Cortex of kidney (tissue), 1 donor: Measurements from ENCODE around the gene PRCC.

Source experiments
- DNase-seq: peaks from one replicate; lab custom pipeline; 2025; lab: John Stamatoyannopoulos, UW

The PRCC gene

DNA sequence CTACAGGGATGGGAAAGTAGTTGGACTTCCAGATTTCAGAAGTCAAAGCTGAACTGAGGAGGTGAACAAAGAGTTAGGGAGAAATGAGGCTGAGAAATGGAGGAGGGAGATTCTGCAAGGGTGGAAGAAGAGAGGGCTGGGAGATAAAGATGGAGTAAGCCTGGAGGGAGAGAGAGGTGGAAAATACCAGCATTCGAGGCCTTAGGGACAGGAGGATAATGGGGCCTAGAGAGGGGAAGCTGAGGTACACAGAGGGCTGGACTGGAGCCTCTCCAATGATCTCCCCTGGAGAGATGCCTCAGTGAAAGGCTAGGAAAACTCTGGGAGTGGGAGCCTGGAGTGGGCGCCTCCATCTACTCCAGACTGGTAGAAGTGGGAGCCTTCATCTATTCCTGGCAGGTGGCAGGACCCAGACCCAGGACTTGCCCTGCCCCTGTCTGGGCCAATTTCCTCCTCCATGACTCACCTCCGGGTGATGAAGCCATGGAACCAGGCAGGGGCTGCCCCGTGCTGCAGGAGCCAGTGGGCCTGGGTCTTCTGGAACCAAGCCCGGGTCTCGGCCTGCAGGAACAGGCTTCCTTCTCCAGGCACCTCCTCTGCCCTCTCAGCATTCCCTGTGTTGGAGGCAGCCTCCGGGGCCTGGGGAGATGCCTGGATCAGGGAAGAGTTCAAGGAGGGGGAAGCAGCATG, 47.4 kb downstream of the PRCC start:
- no peak for DNase-seq

DNA sequence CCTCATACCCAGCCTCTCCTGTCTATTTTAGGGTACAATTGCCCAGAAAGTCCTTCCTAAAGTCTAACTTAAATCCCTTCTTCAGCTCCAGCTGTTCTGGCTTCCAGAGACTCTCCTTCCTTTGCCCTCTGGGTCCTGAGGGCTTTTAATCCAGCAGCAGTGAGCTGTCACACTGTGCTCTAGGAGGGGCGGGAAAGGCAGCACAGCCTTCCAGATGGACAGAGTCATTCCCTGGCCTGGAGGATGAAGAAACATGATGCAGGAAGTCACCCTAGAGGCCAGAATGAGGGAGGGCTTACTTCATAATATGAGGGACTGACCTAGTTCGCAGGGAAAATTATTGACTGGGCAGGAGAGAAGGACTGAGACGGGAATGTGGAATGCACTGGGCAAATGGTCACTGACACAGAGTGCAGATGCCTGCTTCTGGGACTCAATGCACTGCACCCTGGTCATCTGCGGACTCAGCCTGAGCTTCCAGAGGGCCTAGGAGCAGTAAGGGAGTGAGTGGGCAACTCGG, 48.0 kb downstream of the PRCC start:
- DNase-seq: no peak

DNA sequence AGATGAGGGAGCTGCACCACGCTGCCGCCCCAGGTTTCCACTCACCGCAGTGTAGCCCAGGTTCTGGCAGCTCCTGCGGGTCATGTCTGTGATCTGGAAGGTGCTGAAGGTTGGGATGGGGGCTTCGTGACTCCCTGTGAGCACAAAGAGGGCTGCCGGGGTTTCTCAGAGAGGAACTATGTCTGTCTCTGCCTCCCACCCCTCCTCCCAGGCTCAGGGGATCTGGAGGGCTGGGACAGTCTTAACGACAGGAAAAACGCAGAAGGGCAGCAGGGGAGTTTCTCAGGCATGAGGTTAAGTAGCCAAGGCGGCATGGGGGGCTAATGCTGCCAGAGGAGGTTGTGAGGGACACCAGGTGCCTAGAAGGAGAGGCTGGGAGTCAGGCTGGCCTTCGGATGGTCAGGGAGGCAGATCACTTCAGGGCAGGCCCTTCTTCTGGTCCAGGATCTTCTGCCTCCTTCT, 48.7 kb downstream of the PRCC start:
- no peak for DNase-seq

DNA sequence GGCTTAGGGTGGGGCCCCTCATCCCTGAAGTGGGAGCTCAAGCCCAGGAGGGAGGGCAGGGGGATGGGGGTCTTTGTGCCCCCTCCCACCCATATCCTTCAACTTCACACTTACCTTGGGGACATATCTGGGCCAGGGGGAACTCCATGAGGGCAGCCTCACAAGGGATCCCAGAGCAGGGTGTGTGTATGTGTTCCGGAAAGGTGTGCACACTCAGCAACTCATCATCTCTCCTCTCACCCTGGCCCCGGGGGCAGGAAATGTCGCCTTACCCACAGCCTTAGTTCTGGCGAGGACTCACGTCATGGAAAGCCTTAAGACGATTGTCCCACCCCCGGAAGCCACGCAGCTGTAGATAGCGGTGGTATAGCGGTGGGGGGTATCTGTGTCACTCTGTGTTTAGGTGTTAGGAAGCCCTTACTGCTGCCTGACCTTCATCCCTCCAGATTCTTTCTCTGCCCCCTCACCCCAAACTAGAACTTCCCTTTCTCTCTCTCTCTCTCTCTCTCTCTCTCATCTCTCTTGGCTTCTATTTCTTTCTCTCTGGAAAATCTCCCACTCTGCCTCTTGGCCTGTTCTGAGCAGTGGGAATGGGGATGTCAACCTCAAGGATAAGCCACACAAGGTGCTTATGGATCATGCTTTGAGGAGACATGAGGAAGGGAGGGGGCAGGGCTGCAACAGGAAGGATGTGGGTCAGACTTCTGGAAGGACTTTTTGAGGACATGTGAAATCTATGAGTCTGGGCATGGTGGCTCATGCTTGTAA, 49.4 kb downstream of the PRCC start, which contains the start of gene SH2D2A:
Gene SH2D2A (minus strand): TSS at position 288 of the 768 bp plus-strand sequence. CDS start 140 bp downstream, at position 148.
- DNase-seq: no peak

DNA sequence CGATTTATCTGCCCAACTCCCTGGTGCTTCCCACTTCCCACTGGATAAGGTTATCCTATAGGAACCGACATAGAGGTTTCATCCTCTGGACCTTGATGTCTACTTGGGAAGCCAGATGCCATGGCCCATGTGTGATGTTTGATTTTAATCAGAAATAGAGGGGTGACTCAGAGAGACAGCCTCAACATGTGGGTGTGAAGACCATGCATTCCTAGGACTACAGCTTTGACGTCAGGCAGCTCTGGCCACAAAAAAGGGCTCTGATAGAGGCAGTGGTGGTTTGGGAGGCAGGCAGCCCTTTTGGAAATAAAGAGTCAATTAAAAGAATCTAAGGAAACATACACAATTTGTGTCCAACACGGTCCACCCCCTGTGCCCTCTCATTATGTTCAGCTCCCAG, 54.5 kb downstream of the PRCC start:
- DNase-seq: no peak

DNA sequence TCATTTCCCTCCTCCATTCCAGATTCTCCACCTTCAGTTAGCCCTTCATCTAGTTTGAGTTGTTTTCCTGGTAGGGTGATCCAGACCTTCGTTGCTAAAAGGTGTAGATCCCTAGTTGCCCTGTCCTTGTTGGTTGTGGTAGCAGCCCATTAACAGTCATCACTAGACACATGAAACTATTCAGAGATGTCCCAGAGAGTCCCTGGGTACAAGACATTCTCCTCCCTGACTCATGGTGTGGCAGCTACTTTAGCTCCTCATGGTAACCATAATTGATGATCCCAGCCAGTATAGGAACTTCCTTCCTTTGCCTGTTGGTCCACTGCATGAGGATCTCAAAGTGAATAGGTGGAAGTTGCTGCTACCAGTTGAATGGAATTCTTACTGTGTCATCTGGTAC, 55.3 kb downstream of the PRCC start:
- no peak for DNase-seq

DNA sequence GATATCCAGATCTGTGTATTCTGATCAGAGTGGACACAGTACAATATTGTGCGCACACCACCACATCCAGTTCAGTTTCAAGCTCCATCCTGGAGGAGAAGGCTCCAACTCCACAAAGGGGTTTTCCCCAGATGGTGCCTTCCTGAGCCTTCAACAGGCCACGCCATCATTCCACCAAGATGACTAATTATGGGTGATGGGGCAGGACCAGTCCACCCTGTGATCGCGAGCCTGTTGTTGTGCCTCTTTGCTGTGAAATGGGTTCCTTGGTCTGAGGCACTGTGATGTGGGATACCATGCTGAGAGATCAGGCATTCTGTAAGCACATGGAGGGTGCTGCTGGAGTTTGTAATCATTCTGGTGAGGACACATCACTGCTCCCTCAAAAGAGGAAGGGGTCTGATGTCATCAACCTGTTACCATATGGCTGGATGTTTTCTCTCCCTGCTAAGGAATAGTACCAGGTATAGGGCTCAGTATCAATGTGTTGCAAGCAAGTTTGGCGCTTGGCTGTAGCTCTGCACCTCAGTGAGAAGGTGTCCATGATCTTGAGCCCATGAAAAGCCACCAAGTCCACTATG, 56.0 kb downstream of the PRCC start:
- no peak for DNase-seq

DNA sequence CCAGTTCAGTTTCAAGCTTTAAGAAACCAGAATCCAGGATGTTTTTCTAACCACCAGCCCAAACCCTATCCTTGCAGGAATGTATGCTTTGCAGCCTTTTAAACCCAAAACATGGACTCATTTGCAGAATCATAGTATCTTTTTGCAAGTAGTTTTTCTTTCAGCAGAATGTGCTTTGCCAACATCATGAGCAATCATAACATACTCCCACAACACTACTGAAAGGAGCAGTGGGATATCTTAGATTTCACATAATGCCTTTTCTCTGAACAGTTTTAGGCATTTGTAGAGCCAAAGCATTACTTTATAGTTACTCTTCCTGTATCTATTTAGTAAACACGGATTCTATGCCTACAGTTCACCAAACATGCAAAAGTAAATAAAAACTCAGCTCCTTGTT, 59.3 kb downstream of the PRCC start:
- no peak for DNase-seq

DNA sequence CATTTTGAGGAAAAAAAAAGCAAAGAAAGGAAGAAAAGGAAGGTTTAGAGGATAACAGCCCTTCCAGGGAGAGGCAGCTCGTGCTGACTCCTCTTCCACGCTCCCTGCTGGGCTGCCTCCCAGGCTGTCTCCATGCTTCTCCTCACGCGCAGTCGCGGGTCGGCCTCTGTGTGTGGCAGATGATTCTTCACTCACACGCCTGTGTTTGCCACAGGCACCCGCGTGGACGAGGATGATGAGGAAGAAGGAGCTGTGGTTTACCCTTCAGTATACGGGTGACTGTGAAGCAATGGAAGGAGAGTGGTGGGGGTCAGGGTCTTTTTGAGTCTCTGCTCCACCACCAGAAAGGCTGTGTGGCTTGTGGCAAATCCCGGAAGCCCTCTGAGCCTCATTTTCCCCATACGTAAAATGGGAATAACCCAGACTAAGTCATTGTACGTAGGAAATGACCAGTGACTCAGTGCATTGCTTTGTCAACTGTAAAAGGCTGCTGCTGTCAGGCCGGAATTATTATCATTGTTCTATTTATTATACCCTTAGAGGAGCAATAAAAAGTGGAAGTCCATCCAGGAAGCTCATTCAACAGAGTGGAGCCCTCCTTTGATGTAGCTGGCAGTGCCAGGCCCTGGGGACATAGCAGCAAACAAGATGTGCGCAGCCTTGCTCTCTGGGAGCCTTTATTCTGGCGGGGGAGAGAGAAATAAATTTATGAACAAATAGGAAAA, 61.2 kb downstream of the PRCC start:
- DNase-seq: no peak

DNA sequence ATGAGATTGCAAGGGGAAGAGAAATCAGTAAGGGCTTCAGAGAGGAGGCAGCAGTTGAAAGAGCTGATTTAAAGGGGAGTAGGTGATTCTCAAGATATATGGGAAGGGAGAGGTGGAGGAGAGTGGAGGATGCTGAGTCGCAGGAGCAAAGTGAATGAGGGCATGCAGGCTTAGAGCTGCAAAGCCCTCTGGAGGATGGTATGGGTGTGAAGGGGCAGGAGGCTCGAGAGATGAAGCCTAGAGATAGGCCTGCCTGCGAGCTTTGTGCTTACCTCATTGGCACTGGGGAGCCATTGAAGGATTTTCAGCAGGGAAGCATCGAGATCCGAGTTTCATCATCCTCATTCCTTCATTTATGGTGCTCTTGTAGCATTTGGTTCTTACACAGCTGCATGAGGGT, 65.1 kb downstream of the PRCC start:
- DNase-seq: no peak

DNA sequence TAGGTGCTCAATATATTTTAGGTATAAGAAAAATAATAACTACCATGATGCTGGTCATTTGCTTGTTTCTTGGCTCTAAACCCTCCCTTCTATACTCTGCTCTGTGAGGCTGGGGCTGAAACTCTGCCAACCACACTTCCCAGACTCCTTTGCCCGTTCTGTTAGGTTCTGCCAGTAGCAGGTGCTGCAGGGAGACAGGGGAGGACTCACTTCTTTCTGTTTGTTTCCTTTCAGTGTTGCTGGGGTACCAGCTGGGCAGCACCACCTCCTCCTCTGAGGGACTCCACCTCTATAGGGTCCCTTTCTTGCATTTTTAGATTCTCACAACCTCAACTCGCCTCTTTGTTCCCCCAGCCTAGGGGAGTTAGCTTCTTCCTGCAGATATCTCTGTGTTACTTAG, 66.3 kb downstream of the PRCC start:
- DNase-seq: no peak

DNA sequence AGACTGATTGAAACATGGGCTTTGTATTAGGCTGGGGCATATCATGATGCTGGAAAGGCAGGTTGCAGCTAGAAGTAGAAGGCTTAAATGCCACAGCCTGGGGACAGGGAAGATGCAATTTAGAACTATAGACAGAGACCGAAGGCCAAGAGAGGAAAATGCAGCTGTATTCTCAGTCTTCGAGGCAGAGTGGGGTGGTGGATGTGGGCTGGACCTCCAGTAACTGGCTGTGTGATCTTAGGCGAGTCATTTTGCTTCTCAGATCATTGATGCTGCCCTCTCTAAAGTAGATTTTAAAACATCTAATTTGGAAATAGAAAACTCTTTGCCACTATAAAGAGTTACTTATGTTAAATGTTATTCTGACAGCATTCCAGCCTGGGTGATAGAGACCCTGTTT, 67.0 kb downstream of the PRCC start:
- DNase-seq: no peak

DNA sequence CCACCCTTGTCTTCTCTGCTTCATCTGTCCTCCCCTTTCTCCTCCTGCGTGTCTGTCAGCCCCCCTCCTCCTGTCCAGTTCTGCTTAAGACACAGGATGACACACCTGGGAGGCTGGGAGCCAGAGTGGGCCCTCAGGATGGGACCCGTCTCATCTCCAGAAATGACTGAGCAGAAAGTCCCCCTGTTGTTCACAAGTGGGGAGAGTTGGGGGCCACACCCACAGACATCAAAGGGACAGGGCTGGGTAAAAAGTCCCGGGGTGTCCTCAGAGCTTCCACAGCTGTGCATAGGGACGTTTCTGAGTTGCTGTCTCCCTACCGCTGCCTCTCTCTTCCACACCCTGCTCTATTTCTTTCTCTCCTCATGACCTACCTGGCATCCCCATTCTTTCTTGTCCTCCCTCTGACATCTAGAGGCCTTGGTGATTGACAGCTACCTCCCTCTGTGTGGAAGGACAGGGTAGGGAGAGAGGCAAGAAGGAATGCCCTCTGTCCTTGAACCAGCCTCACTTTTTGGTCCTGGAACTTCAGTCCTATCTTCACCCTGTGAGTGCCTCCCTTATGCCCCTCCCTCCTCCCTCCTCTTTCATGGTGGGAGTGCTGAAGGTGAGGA, 68.8 kb downstream of the PRCC start:
- DNase-seq: no peak

DNA sequence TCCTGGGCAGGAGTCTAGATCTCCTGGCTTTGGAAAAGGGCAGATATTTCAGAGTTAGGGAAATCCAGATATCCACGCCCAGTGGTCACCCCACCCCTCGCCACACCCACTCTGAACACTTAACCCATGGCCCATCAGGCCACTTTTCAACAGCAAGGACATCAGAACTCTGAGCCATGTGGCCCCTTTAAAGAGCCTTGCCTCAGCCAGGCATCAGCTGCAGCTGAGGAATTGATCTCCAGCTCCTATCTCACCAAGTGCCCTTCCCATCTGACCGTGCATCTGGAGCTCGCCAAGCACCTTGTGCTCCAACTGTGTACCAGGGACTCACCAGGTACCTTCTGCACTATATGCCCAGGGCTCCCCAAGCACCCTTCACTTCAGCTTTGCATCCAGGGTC, 69.6 kb downstream of the PRCC start:
- DNase-seq: no peak

DNA sequence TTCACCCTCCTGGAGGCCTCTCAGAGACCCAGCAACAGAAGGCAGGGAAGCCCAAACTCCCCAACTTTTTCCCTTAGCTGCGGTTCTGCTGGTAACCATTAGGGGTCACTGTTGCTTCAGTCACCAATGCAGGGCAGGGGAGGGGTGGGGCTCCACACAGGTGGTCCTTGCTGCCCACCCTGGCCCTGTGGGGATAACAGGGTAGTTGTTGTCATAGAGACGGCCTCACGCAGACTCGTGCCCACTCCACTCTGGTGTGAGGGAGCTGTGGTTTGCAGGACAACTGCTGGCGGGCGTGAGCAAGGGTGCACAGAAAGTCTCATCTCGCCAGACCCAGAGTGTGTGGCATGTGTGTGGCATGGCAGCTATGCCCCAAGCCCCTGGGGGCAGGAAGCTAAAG, 71.6 kb downstream of the PRCC start:
- DNase-seq: no peak

DNA sequence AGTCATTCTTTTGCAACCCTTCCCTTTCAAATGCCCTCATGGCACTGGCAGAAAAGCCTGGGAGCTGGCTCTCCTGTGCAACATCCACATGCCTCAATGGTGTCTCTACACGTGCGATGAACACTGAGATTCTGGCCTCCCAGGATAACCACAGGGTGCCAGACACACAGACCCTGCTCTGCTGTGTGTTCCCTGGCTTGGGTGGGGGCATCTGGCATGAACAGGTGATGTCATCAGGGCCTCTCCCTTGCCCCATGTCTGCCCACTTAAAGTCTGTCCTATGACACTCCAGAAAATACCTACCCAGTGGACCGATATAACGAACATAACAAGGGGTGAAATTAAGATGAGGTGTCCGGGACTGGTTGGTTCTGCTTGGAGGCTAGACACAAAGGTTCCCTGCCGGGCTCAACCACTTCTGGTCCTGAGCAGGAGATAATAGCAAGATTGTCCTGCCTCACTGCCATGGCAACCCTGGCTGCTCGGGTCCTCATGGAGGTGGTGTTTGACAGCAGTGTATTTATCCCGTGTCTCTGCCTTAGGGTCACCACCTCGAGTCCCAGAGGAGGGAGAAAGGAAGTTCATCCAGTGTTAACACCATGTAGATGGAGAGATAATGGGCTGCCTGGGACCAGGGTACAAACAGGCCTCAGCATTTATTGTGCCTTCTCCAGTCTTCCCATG, 72.2 kb downstream of the PRCC start:
- no peak for DNase-seq

DNA sequence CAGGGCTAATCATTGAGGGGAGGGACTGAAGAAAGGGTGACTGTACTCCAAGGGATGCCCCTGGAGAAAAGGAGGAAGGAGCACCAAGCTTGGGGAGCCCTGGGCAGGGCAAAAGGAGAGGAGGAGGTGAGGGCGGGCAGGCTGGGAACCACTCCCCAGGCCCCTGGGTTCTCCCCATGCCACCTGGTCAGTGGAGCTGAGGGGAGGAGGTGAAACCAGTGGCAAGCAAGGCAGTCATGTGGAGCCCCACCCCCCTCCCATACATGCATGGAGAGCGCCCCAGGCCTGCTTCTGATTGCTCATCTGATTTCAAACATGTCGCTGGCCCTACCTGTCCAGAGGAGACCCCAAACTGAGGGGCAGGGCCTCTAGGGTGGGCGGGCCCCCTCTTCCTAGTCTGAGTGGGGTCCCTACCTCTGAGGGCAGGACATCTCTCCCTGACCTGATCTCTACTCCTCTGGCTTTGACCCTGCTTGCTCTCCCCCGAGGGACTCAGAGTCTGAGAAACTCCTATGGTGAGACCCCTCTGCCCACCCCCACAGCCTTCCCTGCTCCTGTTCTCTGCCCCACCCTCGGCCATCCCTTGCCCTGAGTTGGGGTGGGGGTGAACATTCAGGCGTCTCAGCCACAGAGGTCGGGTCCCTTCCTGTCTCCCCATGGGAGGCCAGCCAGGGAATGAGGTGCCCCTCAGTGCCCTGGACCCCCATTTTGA, 73.0 kb downstream of the PRCC start:
- DNase-seq: no peak

DNA sequence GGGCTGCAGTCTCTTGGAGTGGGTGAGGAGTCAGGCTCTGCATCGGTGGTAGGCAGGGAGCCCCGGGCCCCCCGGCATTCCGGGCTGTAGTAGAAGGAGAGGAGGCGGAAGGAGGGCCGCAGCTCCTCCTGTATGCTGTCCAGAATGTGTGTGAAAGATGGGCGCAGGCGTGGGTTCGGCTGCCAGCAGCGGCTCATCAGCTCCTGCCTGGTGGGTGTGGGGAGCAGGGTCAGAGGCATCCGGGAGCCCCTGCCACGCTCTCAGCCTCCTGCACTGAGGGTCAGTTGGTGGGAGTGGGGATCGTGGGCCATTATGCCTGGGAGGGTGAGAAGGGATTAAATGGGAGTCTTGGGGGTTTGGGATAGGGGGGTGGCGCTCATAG, 73.6 kb downstream of the PRCC start:
- no peak for DNase-seq

DNA sequence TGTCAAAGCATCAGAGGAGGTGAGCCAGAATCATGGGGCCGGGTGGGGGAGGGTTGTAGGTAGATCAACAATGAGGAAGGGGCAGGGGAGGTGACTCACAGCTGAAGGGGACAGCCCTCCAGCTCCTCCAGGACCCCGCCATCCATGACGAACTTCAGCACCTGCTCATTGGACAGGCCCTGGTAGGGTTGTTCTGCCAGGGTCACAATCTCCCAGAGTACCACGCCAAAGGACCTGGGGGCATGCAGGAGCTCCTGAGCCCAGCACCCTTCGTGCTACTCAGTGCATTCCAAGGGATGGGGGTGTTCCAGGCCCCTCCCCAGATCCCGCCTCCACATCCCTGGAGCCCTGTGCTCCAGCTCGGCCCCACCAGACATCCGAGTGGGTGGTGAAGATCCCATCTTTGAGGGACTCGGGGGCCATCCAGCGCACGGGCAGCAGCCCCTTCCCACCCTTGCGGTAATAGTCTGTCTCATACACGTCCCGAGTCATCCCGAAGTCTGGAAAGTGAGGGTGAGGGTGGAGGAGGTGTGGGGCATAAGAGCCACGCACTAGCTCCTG, 74.0 kb downstream of the PRCC start:
- DNase-seq: no peak

DNA sequence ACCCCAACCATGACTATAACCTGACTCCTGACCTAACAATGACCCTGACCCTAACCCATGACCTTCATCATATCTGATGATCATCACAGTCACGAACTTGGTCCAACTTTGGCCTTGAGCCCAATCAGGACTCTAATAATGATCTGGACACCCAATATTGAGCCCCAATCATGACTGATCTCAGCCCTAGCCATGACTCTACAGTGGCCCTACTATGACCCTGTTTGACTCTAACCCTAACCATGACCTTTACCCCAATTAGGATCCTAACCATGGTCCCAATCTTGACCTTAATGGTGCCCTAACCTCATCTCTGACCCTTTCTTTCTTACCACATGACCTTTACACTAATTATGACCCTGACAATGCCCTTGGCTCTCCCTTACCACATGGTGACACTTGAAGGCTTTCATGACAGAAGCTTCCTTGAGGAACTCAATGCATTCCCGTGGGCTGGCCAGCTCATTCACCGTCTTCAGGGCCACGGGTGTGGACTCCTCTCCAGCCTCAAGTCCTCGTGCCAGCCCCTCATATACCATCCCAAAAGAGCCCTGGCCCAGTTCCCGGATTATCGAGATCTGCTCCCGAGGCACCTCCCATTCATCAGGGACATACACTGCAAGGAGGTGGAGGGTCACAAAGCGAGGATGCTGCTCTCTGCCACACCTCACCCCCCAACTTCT, 75.4 kb downstream of the PRCC start:
- no peak for DNase-seq
